ENCODE results near the gene MESP1. TPM values are rescaled to one million over a fixed set of nuclear protein-coding genes. Genes with fewer than 3 reads are reported as not detected.

MESP1 gene
- total RNA-seq, 1 donor = not detected

GRCh38 chr15:89755701-89756100, 4.7 kb upstream of the MESP1 start:
- Histone ChIP-seq H3K4me3 (ENCODE audit: low read length) (no peak overlapping the region), H3K4me1 (ENCODE audit: insufficient read depth, low read length) (peaks cover 14% of the 10 kb centered on the region), H3K9me3 (ENCODE audit: low read depth, low read length) (no peaks in the 10 kb centered on the region), H3K27me3 (ENCODE audit: insufficient read depth, low read length) (no peaks in the 10 kb centered on the region)

DNA sequence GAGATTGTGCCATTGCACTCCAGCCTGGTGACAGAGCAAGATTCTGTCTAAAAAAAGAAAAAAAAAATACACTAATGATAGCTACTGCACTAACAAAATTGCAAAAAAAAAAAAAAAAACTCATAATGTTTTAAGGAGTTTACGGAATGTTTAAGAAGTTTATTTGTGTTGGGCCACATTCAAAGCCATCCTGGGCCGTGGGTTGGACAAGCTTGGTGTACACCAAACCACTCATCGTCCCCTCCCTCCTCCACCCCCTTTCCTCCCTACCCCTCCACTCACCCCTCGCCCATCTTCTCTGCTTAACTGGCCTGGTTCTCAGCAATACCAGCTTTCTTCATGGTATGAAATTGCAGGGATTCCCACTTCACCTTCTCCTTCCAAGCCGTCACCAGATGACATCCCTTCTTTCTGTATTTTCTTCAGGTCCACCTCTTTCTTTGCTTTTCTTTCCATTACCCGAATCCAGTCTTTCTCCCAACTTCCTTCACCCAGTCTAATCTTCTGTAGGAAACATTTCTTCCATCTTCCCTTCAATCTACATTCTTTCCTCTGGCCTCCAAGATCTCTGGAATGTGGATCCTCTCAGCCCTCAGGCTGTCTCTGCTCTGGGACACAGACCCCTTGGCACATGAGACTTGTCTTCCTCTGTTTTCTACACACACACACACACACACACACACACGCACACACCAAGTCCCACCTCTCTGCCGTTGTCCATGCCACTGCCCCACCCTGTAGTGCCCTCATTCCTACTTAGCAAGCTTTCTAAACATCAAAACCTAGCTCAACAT, 3.5 kb upstream of the MESP1 start:
- Histone ChIP-seq H3K27me3 (ENCODE audit: insufficient read depth, low read length) (peaks cover 2% of the 10 kb centered on the region), H3K4me3 (ENCODE audit: low read length) (no peak overlapping the region), H3K9me3 (ENCODE audit: low read depth, low read length) (no peaks in the 10 kb centered on the region), H3K4me1 (ENCODE audit: insufficient read depth, low read length) (peaks cover 14% of the 10 kb centered on the region)

- Histone ChIP-seq H3K9me3 (ENCODE audit: low read depth, low read length) (no peaks in the 10 kb centered on the region), H3K4me1 (ENCODE audit: insufficient read depth, low read length) (peaks cover 14% of the 10 kb centered on the region), H3K4me3 (ENCODE audit: low read length) (no peak overlapping the region), H3K27me3 (ENCODE audit: insufficient read depth, low read length) (peaks cover 2% of the 10 kb centered on the region)
Measured at GRCh38 chr15:89753855-89754254, 2.8 kb upstream of the MESP1 start.

DNA sequence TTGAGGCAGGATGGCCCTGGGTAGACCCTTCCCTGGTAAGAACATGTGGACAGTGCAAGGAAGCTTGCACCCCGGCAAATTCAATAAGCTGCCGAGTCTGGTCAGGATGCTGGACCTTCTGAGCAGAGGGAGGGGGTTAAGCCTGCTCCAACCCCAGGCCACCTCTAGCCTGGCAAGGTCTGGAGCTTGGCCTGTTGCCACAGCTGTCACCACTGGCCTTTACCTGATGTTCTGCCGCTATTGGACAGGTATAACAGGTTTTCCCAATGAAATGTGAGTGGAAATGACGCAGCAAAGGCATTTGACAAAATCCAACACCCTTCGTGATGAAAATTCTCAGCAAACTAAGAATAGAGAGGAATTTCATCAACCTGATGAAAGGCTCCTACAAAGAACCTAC, 699 bp upstream of the MESP1 start:
- Histone ChIP-seq H3K4me1 (ENCODE audit: insufficient read depth, low read length) (peaks cover 14% of the 10 kb centered on the region), H3K9me3 (ENCODE audit: low read depth, low read length) (no peaks in the 10 kb centered on the region), H3K27me3 (ENCODE audit: insufficient read depth, low read length) (peaks cover 2% of the 10 kb centered on the region), H3K4me3 (ENCODE audit: low read length) (no peak overlapping the region)

DNA sequence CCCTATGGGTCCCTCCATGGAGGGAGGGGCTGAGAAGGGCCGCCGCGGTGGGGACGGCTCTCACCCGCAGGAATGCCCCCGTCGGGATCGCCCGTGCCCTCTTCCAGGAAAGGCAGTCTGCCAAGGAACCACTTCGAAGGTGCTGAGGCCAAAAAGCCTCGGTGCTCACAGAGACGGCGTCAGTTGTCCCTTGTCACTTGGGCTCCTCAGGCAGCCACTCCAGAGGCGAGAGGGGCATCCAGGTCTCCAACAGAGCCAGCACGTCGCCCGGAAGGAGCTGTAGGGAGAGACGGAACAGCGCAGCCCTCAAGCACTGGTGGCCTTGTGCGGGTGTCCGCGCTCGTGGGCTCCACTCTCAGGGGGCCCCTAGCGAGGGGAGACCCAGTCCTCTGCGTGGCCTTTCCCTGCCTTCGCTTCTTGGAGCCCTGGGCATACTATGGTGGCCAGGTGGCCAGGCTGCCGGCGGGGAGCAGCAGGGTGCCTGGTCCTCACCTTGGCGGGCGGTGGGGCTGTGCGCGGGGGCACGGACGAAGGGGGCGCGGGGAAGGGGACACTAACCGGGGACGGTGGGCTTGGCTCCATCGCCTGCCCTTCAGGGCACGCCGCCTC, 994 bp downstream of the MESP1 start:
- Histone ChIP-seq H3K9me3 (ENCODE audit: low read depth, low read length) (no peaks in the 10 kb centered on the region), H3K4me1 (ENCODE audit: insufficient read depth, low read length) (peaks cover 14% of the 10 kb centered on the region), H3K27me3 (ENCODE audit: insufficient read depth, low read length) (peaks cover 2% of the 10 kb centered on the region), H3K4me3 (ENCODE audit: low read length) (peak overlapping the region; percentile 53)

DNA sequence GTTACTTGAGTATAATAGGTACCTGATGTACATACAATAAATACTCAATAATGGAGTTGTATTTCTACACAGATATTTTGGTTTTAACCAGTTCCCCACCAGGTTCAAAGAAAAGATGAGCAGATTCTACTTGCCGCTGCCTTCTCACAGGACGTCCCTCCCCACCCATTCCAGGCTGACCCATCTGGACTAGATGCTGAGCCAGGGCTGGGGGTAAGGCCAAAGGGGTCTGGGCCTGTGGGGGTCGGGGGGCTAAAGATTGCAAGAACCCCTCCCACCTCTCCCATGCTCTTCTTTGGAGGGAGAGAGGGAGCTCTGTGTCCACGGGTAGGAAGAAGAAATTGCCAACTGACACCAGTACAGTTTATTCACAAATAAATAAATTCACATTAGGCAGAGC, 1.5 kb downstream of the MESP1 start:
- Histone ChIP-seq H3K4me3 (ENCODE audit: low read length) (no peak overlapping the region), H3K9me3 (ENCODE audit: low read depth, low read length) (no peaks in the 10 kb centered on the region), H3K27me3 (ENCODE audit: insufficient read depth, low read length) (peaks cover 2% of the 10 kb centered on the region), H3K4me1 (ENCODE audit: insufficient read depth, low read length) (peaks cover 14% of the 10 kb centered on the region)

DNA sequence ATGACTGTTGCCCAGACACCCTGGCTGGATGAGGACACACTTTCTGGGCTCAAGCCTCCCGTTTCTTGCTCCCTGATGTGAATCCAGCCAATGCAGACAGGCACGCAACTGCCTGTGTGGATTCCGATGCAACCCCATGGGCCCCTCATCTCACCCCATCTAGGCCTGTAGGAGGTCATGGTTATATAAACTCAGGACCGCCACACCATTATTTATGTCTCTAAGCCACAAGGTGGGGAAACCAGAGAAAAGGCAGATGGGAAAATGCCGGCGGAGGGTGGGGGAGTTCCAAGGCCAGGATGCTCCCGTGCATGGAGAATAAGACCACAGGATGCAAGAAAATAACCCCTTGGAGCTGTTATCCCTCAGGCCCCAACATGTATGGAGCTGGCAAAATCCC, 2.0 kb downstream of the MESP1 start:
- Histone ChIP-seq H3K4me3 (ENCODE audit: low read length) (no peak overlapping the region), H3K9me3 (ENCODE audit: low read depth, low read length) (no peaks in the 10 kb centered on the region), H3K27me3 (ENCODE audit: insufficient read depth, low read length) (peaks cover 2% of the 10 kb centered on the region), H3K4me1 (ENCODE audit: insufficient read depth, low read length) (peaks cover 14% of the 10 kb centered on the region)

DNA sequence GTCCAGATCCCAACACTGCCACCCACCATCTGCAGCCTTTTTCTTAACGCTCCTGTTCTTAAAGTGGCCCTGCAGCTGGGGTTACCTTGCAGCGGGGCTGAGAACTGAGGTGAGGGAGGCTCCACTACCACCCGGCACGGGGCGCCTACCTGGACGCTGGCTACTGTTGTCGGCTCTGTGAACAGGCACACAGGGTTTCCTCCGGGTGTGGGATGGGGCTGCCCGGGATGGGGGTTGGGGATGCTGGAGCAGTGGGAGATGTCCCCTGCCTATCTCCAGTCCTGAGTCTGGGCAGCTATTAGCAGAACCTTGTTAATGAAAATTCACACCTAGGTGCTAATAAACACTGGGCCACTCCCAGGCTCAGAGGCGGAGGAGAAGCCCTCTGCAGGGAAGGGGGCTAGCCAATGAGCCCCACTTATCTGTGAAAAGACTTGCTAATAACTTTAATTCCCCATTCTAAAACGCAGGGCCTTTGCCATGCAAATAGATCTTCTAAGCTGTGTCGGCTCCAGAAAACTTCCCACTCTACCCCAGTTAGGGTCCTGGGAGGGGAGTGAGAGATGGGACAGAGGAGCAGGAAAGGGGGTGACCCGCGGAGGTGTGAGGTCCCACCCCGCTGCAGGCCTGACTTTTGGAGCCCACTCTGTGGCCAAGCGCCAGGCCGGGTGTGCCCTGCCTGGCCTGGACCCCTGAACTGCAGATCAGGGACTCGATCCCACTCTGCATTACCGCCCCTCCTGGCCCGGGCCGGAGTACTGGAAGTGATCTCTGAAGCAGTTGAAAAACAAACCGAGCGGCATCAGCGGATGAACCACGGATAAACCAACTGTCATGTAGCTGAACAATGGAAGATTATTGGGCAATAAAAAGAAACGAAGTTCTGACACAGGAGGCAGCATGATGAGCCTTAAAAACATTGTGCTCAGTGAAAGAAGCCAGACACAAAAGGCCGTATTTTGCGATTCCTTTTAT, 3.1 kb downstream of the MESP1 start:
- H3K9me3 ChIP-seq (ENCODE audit: low read depth, low read length) = no peaks in the 10 kb centered on the region
- H3K4me1 ChIP-seq (ENCODE audit: insufficient read depth, low read length) = peaks cover 14% of the 10 kb centered on the region
- H3K27me3 ChIP-seq (ENCODE audit: insufficient read depth, low read length) = peaks cover 2% of the 10 kb centered on the region
- H3K4me3 ChIP-seq (ENCODE audit: low read length) = no peak overlapping the region

GRCh38 chr15:89746386-89746780, 4.7 kb downstream of the MESP1 start:
- Histone ChIP-seq H3K4me3 (ENCODE audit: low read length) (no peak overlapping the region), H3K4me1 (ENCODE audit: insufficient read depth, low read length) (peaks cover 13% of the 10 kb centered on the region), H3K27me3 (ENCODE audit: insufficient read depth, low read length) (peaks cover 2% of the 10 kb centered on the region), H3K9me3 (ENCODE audit: low read depth, low read length) (no peaks in the 10 kb centered on the region)

DNA sequence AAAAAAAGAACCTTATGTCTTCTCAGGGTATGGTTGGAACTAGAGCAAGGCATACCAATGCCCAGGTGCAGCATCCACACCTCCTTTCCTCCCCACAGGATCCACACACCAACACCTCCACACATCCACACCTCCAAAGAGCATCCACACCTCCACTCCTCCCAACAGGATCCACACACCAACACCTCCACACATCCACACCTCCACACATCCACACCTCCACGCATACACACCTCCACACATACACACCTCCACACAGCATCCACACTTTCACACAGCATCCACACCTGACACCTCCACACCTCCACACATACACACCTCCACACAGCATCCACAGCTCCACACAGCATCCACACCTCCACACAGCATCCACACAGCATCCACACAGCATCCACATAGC, 5.3 kb downstream of the MESP1 start:
- H3K9me3 ChIP-seq (ENCODE audit: low read depth, low read length) = no peaks in the 10 kb centered on the region
- peaks cover 9% of the 10 kb centered on the region for H3K4me1 ChIP-seq (ENCODE audit: insufficient read depth, low read length)
- no peak overlapping the region for H3K4me3 ChIP-seq (ENCODE audit: low read length)
- H3K27me3 ChIP-seq (ENCODE audit: insufficient read depth, low read length) = peaks cover 2% of the 10 kb centered on the region

- H3K4me1 ChIP-seq (ENCODE audit: insufficient read depth, low read length) = peaks cover 5% of the 10 kb centered on the region
- no peak overlapping the region for H3K4me3 ChIP-seq (ENCODE audit: low read length)
- H3K27me3 ChIP-seq (ENCODE audit: insufficient read depth, low read length) = peaks cover 2% of the 10 kb centered on the region
- H3K9me3 ChIP-seq (ENCODE audit: low read depth, low read length) = no peaks in the 10 kb centered on the region
Measured at GRCh38 chr15:89745131-89745530, 5.9 kb downstream of the MESP1 start.

GRCh38 chr15:89743594-89743993, 7.5 kb downstream of the MESP1 start:
- Histone ChIP-seq H3K9me3 (ENCODE audit: low read depth, low read length) (no peaks in the 10 kb centered on the region), H3K27me3 (ENCODE audit: insufficient read depth, low read length) (no peaks in the 10 kb centered on the region), H3K4me1 (ENCODE audit: insufficient read depth, low read length) (no peaks in the 10 kb centered on the region), H3K4me3 (ENCODE audit: low read length) (no peak overlapping the region)

DNA sequence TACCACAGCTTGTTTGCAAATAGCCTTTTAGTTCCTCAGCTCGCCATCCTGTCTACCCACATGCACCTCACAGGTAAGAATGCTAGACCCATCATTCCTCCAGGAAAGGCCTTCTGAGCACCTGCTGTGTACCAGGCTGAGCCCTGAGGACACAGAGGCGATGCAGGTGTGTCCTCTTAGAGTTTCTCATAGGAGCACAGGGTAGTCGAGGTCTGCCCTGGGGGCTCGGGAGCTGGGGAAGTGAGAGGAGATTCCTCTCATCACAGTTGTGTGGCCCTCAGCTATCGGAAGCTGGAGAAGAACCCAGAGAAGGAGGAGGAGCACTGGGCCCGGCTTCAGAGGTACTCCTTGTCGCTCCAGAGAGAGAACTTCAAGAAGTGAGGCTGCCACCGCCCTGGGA, 8.0 kb downstream of the MESP1 start:
- H3K4me3 ChIP-seq (ENCODE audit: low read length) = no peak overlapping the region
- no peaks in the 10 kb centered on the region for H3K9me3 ChIP-seq (ENCODE audit: low read depth, low read length)
- no peaks in the 10 kb centered on the region for H3K4me1 ChIP-seq (ENCODE audit: insufficient read depth, low read length)
- no peaks in the 10 kb centered on the region for H3K27me3 ChIP-seq (ENCODE audit: insufficient read depth, low read length)

- no peaks in the 10 kb centered on the region for H3K27me3 ChIP-seq (ENCODE audit: insufficient read depth, low read length)
- no peaks in the 10 kb centered on the region for H3K9me3 ChIP-seq (ENCODE audit: low read depth, low read length)
- H3K4me1 ChIP-seq (ENCODE audit: insufficient read depth, low read length) = no peaks in the 10 kb centered on the region
- no peak overlapping the region for H3K4me3 ChIP-seq (ENCODE audit: low read length)
Measured at GRCh38 chr15:89740137-89740536, 10.9 kb downstream of the MESP1 start.

DNA sequence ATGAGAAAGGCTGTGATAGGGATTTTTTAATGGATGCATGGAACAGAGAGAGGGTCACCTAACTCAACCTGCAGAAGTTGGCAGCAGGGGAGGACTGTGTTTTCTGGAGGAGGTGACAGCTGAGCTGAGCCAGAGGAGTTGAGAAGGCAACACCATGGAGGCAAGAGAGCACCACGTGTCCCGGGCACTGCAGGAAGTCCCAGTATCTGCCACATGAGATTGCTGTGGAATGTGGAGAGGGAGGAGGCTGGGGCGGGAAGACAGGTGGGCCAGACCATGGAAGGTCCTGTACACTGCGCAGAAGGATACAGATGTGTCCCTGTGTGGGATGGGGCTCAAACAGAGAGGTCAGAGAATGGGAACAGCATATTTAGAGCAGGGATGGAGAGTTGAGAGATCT, 15.3 kb downstream of the MESP1 start:
- H3K4me3 ChIP-seq (ENCODE audit: low read length) = no peak overlapping the region
- no peaks in the 10 kb centered on the region for H3K27me3 ChIP-seq (ENCODE audit: insufficient read depth, low read length)
- H3K9me3 ChIP-seq (ENCODE audit: low read depth, low read length) = no peaks in the 10 kb centered on the region
- H3K4me1 ChIP-seq (ENCODE audit: insufficient read depth, low read length) = no peaks in the 10 kb centered on the region
